DLD1 (cell line): ENCODE data around the gene TMEM132D.

ENCODE experiments used
- in situ Hi-C: cut with HindIII; loops from 2 replicates; pipeline ENCODE4 v1.10.0; 2017; ENCODE audit warnings: low sequenced_read_pairs

Gene TMEM132D

DNA sequence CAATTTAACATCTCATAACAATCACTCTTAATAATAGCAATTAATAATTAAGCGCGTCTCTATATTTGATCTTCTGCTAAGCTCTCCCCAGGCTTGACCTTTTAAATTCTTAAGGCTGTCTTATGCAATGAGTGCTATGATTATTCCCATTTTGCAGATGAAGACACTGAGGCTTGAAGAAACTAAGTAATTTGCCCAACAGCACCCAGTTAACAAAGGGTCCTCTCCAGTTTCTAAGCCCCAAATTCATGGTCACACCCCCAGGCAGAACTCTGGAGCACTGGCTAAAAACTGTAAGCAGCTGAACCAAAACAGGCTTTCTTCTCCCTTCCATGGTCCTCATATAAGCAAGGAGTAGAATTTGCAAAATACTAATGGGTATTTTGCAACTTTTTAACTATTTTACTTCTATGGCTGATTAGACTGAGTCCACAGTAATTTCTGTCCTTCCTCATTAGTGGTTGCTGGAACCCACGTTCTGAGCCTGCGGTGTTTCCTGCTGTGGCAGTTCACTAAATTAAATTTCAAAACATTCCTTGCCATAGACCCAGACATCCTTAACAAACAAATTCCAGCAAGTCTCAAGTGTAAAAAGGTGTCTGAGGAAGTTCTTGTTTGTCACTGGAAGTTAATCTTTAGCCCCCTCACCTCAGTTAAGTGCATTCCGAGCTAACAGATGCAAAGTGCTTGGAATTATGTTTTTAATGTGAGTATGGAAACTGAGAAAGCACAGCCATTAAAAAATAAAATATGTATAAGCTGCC, 76.5 kb downstream of the TMEM132D start:
- in situ Hi-C loops: no loop called here

- in situ Hi-C loops: no loop called here
Observed at GRCh38 chr12:129826273-129826672, 77.6 kb downstream of the TMEM132D start.

DNA sequence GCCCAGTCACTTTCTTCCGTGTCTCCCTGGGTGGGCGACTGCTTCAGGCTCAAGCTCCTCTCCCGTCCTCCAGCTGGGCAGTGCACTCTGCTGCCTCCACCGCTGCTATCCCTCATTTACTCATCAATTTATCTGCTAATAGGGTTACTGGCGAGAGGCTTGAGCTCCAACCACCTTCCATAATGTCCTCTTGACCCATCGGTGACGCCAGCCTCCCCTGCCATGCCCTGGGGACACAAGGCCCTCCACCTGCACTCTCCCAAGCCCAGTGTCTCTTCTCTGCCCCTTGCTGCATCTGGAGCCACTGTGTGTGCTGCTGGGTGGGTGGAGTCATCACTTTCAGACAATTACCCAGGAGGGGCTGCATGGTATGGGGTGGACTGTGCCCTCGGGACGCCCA, 78.5 kb downstream of the TMEM132D start:
- in situ Hi-C loops: no loop called here

GRCh38 chr12:129821964-129822363, 81.9 kb downstream of the TMEM132D start:
- in situ Hi-C loops: no loop called here

- in situ Hi-C loops: no loop called here
Observed at GRCh38 chr12:129819391-129819790, 84.4 kb downstream of the TMEM132D start.

- in situ Hi-C loops: no loop called here
Observed at GRCh38 chr12:129815846-129816245, 88.0 kb downstream of the TMEM132D start.

GRCh38 chr12:129811963-129812362, 91.9 kb downstream of the TMEM132D start:
- in situ Hi-C loops: no loop called here

DNA sequence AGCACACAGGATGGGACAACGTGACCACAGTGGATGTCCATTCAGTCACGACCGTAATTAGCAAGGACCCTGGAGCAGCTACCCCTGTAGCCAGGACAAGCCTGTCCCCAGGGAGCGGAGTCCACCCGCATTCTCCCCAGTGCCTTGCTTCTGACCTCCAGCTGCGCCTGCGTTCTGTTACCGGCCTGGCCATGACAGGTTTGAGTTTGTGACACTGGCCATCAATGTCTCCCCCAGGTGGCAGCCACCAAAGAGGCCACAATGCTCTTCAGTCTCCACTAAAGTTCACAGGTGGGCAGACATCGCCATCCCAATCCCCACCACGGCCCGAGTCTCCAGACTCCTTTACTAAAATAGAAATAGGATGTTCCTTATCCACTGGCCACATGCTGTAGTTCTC, 96.7 kb downstream of the TMEM132D start:
- in situ Hi-C loops: no loop called here

DNA sequence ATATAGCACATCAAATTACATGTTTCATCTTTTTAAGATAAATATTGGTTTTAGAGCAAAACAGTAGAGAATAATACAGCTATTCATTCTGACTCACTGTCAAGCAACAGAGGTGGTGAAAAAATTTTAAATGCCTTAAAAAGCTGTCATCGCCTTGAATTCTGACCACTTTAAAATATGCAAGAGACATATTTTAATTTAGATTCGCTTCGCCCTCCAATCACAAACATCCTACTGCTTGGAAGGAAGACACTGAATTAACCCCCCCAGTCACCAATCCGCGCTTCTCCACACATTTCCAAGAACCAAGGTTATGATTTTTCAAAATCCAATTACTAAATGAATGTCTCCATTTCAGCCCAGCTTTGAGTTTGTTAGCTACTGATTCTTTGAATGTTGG, 112.4 kb downstream of the TMEM132D start:
- in situ Hi-C loops: no loop called here

DNA sequence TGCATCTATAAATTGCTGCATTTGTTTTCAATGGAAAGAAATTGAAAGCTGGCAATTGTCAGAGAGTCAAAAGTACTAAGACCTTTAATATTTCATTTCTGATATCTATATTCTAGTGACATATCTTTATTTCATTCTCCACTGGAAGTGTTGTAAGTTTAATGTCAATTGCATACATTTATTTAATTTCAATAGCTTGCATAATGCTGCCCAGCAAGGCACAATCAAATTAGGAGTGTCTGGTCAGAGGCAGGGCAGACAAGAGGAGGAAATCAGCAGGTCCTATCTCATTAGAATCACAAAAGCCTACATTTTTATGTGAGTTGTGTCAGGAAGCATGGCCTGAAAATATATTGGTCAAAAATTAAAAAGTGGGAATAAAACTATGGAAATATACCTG, 112.9 kb downstream of the TMEM132D start:
- in situ Hi-C loops: no loop called here

DNA sequence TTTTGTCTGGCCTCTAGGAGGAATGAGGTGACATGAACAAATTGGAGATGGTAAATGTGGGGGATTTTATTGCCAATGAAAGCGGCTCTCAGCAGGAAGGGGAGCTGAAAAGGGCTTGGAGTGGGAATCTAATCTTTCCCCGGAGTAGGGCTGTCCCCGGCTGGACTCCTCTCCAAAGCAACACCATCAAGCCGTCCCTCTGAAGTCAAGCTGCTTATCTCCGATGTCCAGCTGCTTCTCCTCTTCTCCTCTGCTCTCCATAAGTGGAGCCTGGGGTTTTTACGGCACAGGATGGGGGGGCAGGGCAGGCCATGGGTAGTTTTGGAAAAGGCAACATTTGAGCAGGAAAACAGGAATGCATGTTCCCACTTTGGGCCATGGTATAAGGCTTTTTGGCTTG, 113.5 kb downstream of the TMEM132D start:
- in situ Hi-C loops: no loop called here

DNA sequence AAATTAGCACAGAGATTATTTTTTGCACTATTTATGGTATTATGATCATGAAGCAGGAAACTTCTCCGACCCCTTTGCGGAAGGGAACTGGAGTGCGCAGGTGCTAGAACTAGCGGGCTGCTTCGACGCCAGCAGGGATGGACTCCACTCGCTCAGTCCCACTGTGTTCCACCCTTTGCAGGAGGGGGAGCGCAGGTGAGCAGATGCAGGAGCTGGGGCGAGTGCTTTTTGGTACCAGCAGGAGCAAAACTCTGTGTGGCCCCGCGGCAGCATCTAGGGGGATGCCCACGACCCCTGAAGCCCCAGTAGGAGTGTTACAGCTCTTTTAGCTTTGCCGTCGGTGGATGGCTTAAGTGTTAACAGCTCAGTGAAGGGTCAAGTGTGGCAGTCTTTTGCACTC, 113.9 kb downstream of the TMEM132D start:
- in situ Hi-C loops: no loop called here

- in situ Hi-C loops: no loop called here
Observed at GRCh38 chr12:129788506-129789084, 115.2 kb downstream of the TMEM132D start.

GRCh38 chr12:129779989-129780388, 123.8 kb downstream of the TMEM132D start:
- in situ Hi-C loops: no loop called here

- in situ Hi-C loops: no loop called here
Observed at GRCh38 chr12:129779033-129779432, 124.8 kb downstream of the TMEM132D start.

DNA sequence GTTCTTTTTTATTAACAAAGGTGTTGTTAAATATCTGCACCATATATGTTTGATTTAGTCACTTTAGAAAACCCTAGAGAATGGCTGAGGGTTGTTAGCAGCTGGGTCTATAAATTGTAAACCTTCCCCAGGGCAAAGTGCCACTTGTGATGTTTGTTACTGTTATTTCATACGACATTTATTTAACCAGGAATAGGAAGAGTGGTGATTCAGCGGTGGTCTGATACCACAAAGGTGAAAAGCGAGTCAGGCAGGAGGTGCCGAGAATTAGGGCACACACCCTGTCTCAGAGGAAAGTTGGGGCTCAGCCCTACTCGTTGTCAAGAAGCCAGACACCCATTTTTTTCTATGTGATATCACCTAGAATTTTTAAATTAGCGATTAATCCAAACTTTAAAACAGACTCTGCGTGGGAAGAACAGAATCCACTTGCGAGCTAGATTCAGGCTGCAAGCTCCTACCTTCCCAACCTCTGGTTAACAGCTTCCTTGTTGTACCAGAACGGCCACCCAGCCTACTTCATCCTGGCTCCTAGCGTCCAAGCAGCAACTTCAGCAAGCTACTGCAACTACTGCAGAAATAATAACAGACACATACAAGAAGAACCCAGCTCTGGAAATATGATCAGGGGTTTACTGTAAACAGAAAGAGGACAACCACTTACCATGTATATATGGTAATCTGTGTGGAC, 126.7 kb downstream of the TMEM132D start:
- in situ Hi-C loops: no loop called here

- in situ Hi-C loops: no loop called here
Observed at GRCh38 chr12:129772501-129773493, 131.0 kb downstream of the TMEM132D start.

DNA sequence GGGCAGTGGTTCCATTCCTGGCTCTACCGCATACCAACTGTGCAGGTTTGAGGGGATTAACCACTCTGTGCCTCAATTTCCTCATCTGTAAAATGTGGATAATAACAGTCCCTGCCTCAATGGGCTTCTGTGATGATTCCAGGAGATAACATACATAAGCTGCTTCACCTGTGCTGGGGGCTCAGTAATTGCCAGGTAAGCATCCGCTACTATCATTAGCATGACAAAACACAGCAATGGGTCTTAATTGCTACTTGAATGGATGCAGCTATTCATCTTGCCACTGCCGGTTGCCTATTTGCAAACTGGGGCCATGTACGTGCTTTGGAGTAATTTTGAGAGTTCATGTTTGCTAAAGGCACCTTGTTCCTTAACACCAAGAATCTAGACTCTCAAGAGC, 132.6 kb downstream of the TMEM132D start:
- in situ Hi-C loops: no loop called here

- in situ Hi-C loops: no loop called here
Observed at GRCh38 chr12:129765719-129766118, 138.1 kb downstream of the TMEM132D start.

DNA sequence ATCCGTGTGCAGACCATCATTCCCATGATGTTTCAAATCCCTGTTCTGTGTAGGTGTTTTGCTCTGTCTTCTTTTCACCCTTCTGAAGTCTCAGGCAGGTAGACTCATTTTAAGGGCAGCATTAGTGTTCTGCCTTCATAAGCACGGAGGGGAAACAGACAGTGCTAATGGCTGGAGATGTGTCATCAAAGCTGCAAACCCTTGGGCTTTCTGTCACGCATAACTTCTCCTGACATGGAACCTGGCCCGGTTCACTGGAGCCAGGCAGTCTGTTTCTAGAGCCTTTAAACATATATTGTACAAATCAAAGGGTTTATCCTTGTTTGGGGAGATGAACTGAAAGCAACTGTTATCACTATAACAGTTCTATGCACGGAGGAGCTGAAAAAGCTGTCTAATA, 141.4 kb downstream of the TMEM132D start:
- in situ Hi-C loops: no loop called here

DNA sequence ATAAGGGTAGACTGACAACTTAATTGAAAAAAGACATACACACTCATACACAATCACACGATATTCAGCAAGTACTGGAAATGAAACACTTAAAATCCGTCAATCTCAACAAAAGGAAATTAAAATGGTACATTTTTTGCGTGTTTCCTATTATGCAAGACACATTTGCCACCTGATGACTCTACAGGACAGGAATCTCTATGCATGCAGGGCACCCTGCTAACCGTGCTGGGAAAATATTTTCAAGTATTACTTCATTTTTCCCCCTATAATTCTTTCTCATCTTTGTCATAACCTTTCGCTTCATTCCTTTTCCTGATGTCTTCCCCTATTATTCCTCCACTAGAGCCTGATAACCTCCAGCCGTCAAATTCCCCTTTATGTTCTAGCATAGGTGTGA, 150.2 kb downstream of the TMEM132D start:
- in situ Hi-C loops: no loop called here
